ENCODE results near the gene EPHB4.

The EPHB4 gene

GRCh38 chr7:100854146-100854895, 27.0 kb upstream of the EPHB4 start:
- DNase-seq (ENCODE audit: low spot score) = no peak

- DNase-seq (ENCODE audit: low spot score) = peak; percentile 78
These were observed 24.9 kb upstream of the EPHB4 start, which contains the start of gene SLC12A9 for GRCh38 chr7:100852048-100852872. SLC12A9 (plus strand) TSS chr7:100852713; CDS start chr7:100854198, 1,485 bp downstream.

GRCh38 chr7:100847360-100847759, 20.0 kb upstream of the EPHB4 start:
- no peak for DNase-seq (ENCODE audit: low spot score)

- DNase-seq (ENCODE audit: low spot score) = no peak
These were observed 13.3 kb upstream of the EPHB4 start for GRCh38 chr7:100840470-100841100.

- no peak for DNase-seq (ENCODE audit: low spot score)
These were observed 12.0 kb upstream of the EPHB4 start for GRCh38 chr7:100839361-100839760.

- DNase-seq (ENCODE audit: low spot score) = peak; percentile 84
These were observed 9.9 kb upstream of the EPHB4 start for GRCh38 chr7:100837099-100837836.

GRCh38 chr7:100836812-100837098, 9.4 kb upstream of the EPHB4 start:
- DNase-seq (ENCODE audit: low spot score) = no peak

GRCh38 chr7:100835903-100836811, 8.8 kb upstream of the EPHB4 start:
- no peak for DNase-seq (ENCODE audit: low spot score)

GRCh38 chr7:100832281-100832633, 4.9 kb upstream of the EPHB4 start:
- DNase-seq (ENCODE audit: low spot score) = no peak

- no peak for DNase-seq (ENCODE audit: low spot score)
These were observed 3.1 kb upstream of the EPHB4 start for GRCh38 chr7:100830396-100830795.

GRCh38 chr7:100829150-100829716, 1.9 kb upstream of the EPHB4 start:
- DNase-seq (ENCODE audit: low spot score) = no peak

- DNase-seq (ENCODE audit: low spot score) = no peak
These were observed 601 bp downstream of the EPHB4 start for GRCh38 chr7:100826514-100827329.

GRCh38 chr7:100825751-100826513, 1.4 kb downstream of the EPHB4 start:
- DNase-seq (ENCODE audit: low spot score) = no peak

- DNase-seq (ENCODE audit: low spot score) = no peak
These were observed 2.1 kb downstream of the EPHB4 start for GRCh38 chr7:100825215-100825671.

GRCh38 chr7:100824499-100825214, 2.7 kb downstream of the EPHB4 start:
- no peak for DNase-seq (ENCODE audit: low spot score)

GRCh38 chr7:100823534-100823933, 3.8 kb downstream of the EPHB4 start:
- no peak for DNase-seq (ENCODE audit: low spot score)

- no peak for DNase-seq (ENCODE audit: low spot score)
These were observed 4.2 kb downstream of the EPHB4 start for GRCh38 chr7:100823140-100823525.
